Stimulated activated CD8-positive, alpha-beta memory T cell treated with anti-CD3 and anti-CD28 coated beads, Interleukin-4, amount 100 ng/mL, for 24 hours (primary cell): ENCODE data around the gene QPCTL.
A peak's percentile ranks its signal among the peaks of the same experiment; 100 is the strongest.

Experiments used
- DNase-seq: peaks from one replicate; pipeline ENCODE4 v3.0.0-alpha.2; 2020; ENCODE audit warnings: low read depth

QPCTL gene

DNA sequence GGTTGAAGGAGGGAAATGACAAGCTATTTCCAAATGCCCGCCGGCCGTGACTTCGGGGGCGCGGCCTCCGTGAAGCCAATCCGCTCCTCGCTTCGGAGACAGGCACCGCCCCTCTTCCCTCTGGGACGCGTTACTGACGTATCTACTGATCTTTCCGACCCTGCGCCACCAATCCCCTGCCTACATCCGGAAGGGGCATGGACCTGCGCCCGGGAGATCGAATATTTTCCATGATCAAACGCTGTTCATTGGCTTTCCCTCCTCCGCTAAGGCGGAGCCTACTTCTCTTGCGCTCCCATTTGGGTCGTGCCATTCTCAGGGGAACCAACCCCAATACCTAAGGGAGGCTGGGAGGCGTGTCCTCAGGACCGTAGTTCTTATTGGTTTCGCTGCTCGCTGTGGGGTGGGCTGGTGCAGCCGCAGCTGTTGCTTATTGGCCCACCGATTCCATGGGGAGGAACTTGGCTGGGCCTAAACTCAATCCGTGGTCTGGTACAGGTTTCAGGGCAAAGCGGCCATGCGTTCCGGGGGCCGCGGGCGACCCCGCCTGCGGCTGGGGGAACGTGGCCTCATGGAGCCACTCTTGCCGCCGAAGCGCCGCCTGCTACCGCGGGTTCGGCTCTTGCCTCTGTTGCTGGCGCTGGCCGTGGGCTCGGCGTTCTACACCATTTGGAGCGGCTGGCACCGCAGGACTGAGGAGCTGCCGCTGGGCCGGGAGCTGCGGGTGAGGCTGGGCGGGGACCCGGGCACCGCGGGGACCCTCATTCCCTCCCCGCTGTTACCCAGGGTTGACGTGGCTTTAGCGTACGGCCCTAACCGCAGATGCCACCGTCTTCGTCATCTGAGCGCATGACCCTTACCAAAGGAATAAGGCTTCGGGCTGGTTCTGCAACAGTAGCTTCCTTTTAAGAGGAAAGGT lies at the start of gene QPCTL:
QPCTL (plus strand) TSS at position 480 of the 919 bp plus-strand sequence; CDS start at position 518, 38 bp downstream.
- DNase-seq: peak; percentile 95

GRCh38 chr19:45643024-45643926 lies 49.2 kb upstream of the QPCTL start:
- DNase-seq: peak; percentile 91

DNA sequence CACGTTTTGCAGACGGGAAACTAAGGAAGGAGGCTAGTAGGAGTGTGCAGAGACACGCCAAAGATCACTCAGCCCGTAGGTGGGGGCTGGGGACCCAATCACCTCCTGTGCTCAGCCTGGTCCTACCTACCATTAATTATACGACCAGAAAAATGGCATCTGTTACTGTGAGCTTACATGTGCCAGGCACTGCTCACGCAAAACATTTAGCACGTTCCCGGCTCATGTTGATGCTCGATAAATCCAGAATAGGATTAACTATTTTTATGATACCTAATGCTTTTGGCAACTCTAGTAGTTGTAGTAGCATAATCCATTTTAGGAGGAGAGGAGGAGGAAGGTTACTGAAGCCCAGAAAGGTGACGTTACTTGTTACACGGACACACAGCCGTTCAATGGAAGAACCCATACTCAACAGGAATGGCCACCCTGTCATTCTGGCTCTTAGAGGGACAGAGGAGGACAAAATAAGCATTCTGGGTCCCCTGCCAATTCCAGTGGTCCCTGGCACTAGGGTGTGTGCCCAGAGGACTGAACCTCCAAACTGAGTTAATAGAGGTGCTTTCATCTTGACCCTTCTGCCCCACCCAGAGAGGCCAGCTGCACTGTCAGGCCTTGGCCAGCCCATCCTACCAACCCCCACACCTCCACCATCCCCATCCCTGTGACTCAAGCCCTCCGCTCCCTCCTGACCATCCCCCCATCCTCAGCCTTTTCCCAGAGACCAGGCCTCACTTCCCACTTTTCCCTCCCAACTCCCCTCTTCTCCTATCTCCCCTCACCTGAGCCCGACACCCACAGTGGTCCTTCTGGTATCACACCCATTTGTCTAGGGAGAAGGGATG lies 48.3 kb upstream of the QPCTL start:
- DNase-seq: no peak

- no peak for DNase-seq
Measured at GRCh38 chr19:45645068-45645630, 47.3 kb upstream of the QPCTL start.

DNA sequence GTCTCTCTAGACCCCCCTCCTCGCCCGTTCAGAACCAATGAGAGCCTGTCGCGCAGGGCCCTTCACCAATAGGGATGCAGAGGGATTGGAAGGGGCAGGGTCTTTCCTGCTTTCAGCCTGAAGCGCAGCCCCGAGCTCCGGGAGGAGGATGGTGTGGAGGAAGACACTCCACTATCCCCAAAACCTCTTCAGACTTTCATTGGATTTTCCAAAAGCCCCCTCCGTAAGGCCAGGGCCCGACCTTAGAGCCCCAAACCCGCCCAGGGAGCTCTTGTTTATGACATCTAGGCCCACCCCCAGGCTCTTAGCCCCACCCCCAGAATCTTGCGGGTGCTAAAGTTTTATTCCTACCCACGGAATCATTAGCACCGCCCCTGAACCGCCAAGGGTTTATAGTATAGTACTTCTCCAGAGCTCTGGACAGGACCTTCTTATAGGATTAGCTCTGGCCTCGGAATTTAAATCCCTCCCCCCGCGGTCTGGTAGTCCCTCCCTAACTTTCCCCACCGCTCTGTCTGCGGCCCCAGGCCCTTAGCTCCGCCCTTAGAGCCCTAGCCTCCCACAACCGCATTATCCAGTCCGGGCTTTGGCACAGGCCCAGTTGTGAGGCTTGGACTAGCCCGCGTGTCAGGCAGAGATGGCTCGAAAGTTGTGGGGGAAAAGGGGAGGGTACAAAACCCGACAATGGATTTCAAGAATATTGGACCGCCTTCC lies 46.7 kb upstream of the QPCTL start:
- peak; percentile 67 for DNase-seq

GRCh38 chr19:45646345-45646698 lies 46.1 kb upstream of the QPCTL start:
- no peak for DNase-seq

GRCh38 chr19:45650722-45651121 lies 41.7 kb upstream of the QPCTL start:
- DNase-seq: no peak

GRCh38 chr19:45653634-45654033 lies 38.8 kb upstream of the QPCTL start:
- no peak for DNase-seq

DNA sequence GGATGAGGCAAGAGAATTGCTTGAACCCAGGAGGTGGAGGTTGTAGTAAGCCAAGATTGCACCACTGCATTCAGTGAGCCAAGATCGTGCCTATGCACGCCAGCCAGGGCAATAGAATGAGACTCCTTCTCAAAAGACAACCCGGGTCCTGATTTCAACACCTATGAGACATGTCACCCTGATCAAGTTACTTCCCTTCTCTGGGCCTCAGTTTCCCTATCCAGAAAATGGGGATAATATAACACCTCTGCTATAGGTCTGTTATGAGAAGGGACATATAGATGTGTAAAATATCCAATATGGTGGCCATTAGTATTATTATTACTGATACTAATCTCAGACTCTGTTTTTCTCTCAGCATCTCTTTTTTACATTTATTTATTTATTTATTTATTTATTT lies 37.4 kb upstream of the QPCTL start:
- no peak for DNase-seq

- DNase-seq: no peak
Measured at GRCh38 chr19:45657520-45658167, 34.8 kb upstream of the QPCTL start.

DNA sequence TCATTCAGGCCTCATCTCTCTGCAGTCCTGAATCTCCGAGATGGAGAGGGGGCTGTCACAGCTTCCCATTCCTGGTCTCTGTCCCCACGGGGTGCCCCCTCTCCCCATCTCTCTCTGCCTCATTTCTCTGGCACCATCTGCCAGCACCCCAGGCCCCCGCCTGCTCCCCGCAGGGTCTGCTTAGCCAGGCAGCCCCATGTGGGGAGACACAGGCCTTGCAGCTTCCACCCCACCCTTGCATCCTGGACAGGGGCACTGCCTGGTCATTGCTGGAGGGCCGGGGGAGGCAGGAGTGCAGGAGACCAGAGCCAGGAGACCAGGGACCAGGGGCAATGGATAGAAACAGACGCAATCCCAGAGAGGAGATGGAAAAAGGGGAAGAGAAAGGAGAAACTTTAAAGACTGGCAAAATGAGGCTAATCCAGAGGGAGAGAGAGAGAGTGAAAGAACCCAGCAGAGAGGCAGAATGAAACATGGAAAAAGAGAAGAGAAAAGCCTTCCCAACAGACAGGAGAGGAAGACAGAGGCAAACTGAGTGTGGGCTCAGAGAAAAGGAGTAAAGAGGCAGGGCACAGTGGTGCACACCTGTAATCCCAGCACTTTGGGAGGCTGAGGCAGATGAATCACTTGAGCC lies 33.3 kb upstream of the QPCTL start:
- no peak for DNase-seq

DNA sequence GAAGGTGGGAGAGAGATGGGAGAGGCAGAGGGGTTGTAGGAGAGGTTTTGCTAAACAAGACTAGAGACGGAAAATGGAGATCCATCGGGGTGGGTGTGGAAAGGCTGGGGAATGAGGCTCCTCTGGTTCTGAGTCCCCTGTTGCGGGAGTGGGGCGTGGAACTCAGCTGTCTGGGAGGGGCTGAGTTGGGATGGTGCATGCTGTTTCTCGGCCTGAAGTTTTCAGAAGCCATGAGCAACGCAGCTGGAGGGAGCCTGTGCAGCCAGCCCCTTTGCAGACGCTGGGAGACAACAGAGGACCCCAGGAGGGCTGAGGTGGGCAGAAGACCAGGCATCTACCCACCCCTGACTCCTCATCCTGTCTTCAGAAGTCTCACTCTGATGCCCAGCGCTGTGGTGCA lies 31.8 kb upstream of the QPCTL start:
- DNase-seq: no peak

GRCh38 chr19:45663800-45664199 lies 28.7 kb upstream of the QPCTL start:
- DNase-seq: no peak

DNA sequence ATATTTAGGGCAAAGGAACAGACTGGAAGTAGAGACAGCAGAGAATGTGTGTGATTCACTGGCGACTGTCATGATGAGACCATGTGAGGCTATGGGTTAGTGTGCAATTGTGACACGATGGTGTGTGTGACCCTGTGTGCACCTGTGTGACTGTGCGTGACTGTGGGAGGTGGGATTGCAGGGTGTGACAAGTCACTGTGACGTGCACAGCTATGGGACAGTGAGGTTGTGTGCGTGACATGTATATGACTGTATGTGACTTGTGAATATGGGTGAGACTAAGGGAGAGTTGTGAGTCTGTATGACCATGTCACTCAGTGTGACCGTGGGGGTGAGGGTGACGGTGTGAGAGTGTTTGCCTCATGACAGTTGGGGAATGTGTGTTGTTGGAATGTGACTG lies 27.9 kb upstream of the QPCTL start:
- DNase-seq: no peak

DNA sequence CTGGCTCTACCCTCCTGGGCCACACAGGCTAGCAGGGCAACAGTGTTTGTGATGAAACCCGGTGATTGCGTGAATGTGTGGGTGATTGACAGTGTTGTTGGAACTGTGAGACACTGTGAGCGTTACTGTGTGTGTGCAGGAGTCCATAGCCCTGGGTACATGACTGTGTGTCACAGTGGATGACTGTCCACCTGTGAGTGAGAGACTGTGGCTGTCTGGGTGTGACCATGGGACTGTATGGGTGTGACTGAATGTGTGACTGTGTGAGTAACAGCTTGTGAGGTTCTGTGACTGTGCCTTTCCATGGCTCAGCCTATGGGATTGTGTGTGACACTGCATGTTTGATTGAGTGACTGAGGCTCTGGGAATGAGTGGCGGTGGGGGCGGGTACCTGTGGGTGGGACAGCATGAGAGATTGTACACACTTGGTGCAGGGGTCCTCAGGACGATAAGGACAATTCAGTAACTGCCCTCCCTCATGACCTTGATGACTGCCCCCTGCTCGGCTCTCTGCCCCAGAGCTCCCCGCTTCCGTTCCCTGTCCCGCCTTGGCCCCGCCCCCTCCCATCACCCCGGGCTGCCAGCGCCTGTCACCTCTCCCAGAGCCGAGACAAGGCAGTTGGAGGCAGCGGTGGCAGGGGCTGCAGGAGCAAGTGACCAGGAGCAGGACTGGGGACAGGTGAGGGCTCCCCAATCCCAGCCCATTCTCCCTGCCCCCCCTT lies 24.7 kb upstream of the QPCTL start, which contains the start of gene GIPR:
GIPR (plus strand) TSS at position 602 of the 722 bp plus-strand sequence. CDS start 1,300 bp downstream, outside the sequence.
- DNase-seq: peak; percentile 59

DNA sequence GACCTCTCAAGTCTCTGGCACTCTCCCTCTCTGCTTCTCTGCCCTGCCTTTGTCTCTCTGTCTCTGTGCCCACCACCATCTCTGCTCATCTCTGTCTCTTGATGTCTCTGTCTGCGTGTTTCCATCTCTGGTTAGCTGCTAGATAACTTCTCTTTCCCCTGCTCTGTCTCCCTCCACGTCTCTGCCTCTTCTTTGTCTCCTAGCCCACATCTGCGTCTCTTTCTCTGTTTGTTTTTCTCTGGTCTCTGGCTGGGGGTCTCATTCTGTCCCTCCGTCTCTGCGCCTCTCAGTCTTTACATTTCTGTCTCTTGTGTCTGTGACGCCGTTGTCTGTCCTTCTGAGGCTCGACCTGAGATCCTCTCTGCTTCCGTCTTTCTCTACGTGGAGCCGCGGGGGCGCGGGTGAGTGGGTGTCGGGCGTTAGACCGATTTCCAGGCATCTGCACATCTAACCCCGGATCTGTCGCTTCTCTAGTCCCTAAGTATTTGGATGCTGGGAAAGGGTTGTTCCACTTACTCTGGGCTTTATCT lies 24.1 kb upstream of the QPCTL start:
- no peak for DNase-seq

DNA sequence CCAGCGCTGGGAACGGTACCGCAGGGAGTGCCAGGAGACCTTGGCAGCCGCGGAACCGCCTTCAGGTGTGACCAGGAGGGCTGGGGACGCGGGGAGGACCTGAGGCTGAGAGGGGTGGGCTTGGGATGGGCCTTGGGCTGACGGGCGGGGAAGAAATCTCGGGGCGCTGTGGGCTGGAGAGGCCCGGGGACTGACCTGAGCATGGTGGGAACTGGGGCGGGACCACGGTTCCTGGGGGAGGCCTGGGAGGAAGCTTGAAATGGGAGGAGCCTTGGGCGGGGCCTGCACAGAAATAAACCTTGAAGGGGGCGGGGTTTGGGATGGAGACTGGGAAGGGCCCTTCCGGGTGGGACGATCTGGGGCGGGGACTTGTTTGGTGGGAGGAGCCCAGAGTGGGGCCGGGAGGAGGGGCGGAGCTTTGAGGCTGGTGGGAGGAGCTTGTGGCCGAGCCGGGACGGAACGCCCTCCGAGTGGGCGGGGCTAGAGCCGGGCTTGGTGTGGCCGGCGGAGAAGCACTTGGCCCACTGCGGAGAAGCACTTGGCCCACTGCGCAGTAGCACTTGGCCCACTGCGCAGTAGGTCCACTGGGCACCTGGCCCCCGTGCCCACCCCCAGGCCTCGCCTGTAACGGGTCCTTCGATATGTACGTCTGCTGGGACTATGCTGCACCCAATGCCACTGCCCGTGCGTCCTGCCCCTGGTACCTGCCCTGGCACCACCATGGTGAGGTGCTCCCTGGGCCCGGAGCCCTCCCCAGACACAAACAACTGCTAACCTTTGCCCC lies 21.6 kb upstream of the QPCTL start:
- peak; percentile 38 for DNase-seq

DNA sequence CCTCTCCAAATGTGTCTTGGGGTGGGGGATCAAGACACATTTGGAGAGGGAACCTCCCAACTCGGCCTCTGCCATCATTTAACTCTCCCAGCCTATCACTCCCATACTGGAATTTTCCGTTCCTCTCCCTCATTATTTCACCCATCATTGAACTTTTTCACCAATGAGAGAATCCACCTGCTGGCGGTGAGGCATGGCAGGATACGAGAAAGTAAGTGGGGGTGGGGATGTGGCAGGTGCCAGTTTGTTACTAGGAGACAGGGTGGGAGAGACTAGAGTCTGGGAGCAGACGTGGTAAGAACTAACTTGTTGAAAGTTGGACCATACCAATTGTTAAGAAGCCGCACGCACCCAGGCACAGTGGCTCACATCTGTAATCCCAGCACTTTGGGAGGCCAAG lies 17.5 kb upstream of the QPCTL start:
- DNase-seq: no peak
